Stimulated activated CD8-positive, alpha-beta memory T cell treated with anti-CD3 and anti-CD28 coated beads, Interleukin-7, amount 100 ng/mL, for 1 hour (primary cell): ENCODE measurements around the gene SLC41A2.
A peak's percentile ranks its signal among the peaks of the same experiment; 100 is the strongest.
"Not testable (repeated sequence)": the region's sequence is repeated elsewhere in the genome, so short reads cannot be mapped to it uniquely, and the experiment has no call there.

Source experiments
- DNase-seq, 2 donors: peaks; one replicate each; pipeline ENCODE4 v3.0.0-alpha.2; 2020; ENCODE audit warnings: low read depth in 2 of 2

The SLC41A2 gene

GRCh38 chr12:104958001-104958804 is at the start of gene SLC41A2:
TSS of gene SLC41A2 (minus strand) at chr12:104958290. CDS start at chr12:104928527, 29,763 bp downstream.
- DNase-seq: peak; percentile 47 to 50

- DNase-seq: no peak
These were observed 43.4 kb upstream of the SLC41A2 start for GRCh38 chr12:105001476-105001875.

DNA sequence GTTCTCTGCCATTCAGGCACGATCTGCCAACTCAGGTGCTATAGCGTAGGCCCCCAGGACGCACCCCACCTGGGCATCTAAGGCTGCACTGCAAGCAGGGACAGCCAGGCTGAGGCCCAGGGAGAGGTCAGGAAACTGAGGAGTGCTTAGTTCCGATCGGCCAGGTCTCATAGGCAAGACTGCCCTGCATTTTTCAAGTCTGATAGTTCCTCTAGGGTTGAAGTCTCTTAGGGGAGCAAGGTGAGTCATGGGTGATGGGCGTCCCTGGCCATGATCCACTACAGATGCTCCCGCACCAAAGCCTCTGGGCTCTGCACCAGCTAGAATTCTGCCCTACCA is 41.2 kb upstream of the SLC41A2 start:
- DNase-seq: no peak

- no peak for DNase-seq
These were observed 40.6 kb upstream of the SLC41A2 start for GRCh38 chr12:104998423-104999346.

GRCh38 chr12:104997541-104997940 is 39.5 kb upstream of the SLC41A2 start:
- DNase-seq: no peak

GRCh38 chr12:104994336-104994735 is 36.2 kb upstream of the SLC41A2 start:
- DNase-seq: no peak

DNA sequence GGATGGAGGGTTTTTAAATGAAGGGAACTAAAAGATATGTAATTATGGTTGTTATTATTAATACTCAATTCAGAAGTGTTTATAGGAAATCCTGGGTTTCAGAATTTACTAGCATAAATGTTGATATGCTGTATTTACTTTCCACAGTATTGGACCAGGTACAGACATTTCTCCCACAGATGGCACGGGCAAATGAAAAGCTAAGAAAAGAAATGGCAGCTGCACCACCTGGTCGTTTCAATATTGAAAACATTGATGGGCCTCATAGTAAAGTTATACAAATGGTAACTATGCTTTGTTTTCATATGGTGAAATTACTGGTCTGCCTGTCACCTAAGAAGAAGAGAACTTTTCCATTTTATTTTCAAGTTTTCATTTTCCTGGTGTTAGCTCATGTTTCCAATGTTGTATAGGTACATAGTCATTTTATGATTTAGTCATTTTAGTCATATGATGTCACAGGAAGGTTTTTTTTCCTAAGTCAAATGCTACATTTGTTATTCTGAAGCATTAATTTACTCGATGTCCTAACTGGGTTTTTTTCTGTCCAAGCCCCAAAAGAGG is 33.6 kb upstream of the SLC41A2 start:
- no peak for DNase-seq

- DNase-seq: no peak
These were observed 32.9 kb upstream of the SLC41A2 start for GRCh38 chr12:104990950-104991349.

DNA sequence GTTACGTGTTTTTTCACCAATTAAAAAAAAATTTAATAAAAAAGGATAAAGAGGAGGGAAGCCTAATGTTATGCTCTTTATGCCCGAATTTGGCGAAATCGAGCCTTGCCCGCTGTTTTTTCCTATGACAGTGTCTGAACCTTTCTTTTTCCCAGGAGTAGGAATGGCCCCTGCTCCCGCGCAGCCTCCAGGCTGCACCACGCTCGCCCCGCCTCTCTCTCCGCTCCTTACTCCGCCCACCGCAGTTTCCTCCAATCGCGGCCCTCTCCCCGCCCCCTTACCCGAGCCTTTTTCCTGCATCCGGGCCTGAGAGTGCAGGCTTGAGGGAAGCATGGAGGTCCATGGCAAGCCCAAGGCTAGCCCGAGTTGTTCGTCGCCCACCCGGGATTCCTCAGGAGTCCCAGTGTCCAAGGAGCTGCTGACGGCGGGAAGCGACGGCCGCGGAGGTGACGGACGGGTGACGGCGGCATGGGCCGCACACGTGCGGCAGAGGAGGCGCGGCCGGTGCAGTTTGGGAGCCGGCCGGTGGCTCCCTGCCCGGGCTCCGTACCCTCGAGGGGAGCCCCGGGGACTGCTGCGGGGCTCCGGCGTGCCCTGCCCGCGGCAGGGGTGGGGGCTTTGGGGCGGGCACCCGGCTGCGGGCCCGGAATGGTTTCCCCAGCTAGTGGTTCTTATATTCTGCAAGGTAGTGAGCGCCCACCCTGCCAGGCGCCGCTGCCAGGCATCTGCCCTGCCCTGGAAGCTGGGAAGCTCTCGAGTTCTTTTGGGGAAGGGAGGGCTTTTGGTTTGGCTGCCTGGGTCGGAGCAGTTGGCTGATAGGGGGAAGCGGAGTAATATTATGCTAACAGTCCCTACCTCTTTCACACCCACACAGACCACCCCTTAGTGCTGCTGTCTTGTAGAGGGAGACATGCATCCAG is 28.2 kb upstream of the SLC41A2 start, which contains the start of gene NOPCHAP1:
NOPCHAP1 (plus strand) TSS at position 295 of the 920 bp plus-strand sequence; CDS start at position 332, 37 bp downstream.
- peak; percentile 62 to 74 for DNase-seq

DNA sequence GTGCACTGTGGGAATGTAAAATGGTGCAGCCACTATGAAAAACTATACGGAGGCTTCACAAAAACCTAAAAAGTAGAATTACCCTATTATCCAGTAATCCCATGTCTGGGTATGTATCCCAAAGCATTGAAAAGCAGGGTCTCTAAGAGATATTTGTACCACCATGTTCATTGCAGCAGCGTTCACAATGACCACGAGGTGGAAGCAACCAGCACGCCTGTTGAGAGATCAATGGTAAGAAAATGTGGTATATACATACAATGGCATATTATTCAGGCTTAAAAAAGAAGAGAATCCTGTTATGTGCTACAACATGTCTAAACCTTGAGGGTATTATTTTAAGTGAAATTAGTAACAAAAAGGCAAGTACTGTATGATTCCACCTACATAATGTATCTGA is 27.1 kb upstream of the SLC41A2 start:
- DNase-seq: no peak

GRCh38 chr12:104977688-104978087 is 19.6 kb upstream of the SLC41A2 start:
- not testable (repeated sequence) for DNase-seq

GRCh38 chr12:104976703-104977102 is 18.6 kb upstream of the SLC41A2 start:
- no peak for DNase-seq

DNA sequence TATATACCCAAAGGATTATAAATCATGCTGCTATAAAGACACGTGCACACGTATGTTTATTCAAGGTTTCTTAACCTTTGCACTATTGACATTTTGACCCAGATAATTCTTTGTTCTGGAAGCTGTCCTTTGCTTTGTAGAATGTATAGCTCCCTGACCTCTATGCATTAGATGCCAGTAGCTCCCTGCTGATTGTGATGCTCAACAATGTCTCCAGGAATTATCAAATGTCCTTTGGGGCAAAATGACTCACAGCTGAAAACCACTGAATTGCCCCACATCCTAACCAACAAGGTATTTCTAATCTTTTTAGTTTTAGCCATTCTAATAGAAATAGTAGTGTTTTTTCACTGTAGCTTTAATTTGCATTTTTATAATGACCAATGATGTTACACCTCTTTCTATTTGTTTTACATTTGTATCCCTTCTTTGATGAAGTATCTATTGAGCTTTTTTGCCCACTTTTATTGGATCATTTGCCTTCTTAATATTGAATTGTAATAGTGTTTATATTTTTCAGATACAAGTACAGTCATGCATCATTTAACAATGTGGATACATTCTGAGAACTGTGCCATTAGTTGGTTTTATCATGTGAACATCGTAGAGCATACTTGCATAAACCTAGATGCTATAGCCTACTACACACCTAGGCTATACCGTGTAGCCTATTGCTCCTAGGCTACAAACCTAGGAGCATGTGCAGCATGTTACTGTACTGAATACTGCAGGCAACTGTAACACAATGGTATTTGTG is 17.7 kb upstream of the SLC41A2 start:
- no peak for DNase-seq

GRCh38 chr12:104974626-104975290 is 16.7 kb upstream of the SLC41A2 start:
- no peak for DNase-seq

DNA sequence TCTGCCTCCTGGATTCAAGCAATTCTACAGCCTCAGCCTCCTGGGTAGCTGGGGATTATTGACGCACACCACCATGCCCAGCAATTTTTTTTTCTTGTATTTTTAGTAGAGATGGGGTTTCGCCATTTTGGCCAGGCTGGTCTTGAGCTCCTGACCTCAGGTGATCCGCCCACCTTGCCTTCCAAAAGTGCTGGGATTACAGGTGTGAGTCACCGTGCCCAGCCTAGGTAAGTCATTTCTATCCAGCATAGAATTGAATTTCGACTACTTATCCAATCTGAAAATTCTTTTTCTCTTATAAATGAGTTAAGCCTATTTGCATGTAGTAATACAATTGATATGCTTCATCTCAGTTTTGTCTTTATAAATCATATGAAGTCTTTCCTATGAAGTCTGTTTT is 15.2 kb upstream of the SLC41A2 start:
- no peak for DNase-seq

DNA sequence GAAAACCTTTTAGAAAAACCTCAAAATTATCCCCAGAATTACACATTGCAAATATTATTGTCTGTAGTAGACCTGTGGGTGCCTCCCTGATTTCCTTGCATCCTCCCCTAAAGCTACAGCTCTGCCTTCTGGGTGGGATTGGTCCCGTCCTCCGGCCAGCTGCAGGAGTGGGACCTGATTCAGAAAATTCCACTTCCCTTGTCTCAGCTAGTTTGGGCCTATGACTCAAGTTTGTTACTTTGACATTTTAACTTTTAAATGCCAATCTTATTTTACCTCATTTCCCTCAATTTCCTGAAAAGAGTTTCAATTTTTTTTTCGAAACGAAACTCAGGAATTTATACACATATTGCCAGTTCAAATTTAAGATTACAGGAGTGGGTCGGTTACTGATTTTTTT is 13.2 kb upstream of the SLC41A2 start:
- DNase-seq: no peak

GRCh38 chr12:104969343-104969742 is 11.3 kb upstream of the SLC41A2 start:
- DNase-seq: no peak

- no peak for DNase-seq
These were observed 8.6 kb upstream of the SLC41A2 start for GRCh38 chr12:104966677-104967076.

- no peak for DNase-seq
These were observed 6.7 kb upstream of the SLC41A2 start for GRCh38 chr12:104964856-104965205.
